ENCODE measurements around the gene MCTP2.

The MCTP2 gene

GRCh38 chr15:94494732-94495131 is 263.4 kb downstream of the MCTP2 start:
- no peak for DNase-seq (ENCODE audit: low spot score)
- TF ChIP-seq, protein P1, sequence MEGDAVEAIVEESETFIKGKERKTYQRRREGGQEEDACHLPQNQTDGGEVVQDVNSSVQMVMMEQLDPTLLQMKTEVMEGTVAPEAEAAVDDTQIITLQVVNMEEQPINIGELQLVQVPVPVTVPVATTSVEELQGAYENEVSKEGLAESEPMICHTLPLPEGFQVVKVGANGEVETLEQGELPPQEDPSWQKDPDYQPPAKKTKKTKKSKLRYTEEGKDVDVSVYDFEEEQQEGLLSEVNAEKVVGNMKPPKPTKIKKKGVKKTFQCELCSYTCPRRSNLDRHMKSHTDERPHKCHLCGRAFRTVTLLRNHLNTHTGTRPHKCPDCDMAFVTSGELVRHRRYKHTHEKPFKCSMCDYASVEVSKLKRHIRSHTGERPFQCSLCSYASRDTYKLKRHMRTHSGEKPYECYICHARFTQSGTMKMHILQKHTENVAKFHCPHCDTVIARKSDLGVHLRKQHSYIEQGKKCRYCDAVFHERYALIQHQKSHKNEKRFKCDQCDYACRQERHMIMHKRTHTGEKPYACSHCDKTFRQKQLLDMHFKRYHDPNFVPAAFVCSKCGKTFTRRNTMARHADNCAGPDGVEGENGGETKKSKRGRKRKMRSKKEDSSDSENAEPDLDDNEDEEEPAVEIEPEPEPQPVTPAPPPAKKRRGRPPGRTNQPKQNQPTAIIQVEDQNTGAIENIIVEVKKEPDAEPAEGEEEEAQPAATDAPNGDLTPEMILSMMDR (IDR thresholded peaks at IDR 0.05; ENCODE audit: extremely low read depth, missing control alignments): no peak

DNA sequence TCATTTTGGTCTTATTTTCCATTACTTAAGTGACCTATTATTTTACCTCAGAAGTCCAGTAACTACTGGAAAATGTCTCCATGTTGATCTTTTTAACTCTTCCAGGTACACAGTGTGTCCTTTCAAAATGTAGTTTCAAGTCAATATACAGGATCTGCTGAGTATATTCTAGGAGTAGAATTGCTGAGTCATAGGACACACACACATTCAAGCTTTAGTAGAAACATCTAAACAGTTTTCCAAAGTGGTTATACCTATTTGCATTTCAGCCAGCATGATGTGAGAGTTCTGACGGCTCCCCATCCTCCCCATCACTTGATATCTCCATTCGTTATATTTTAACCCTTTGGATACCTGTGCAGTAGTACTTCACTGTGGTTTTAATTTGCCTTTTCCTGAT is 271.9 kb downstream of the MCTP2 start:
- TF ChIP-seq, protein P1 (IDR thresholded peaks at IDR 0.05; ENCODE audit: extremely low read depth, missing control alignments): no peak
- DNase-seq (ENCODE audit: low spot score): no peak

GRCh38 chr15:94509259-94509658 is 277.9 kb downstream of the MCTP2 start:
- TF ChIP-seq, protein P1 (IDR thresholded peaks at IDR 0.05; ENCODE audit: extremely low read depth, missing control alignments): no peak
- no peak for DNase-seq (ENCODE audit: low spot score)

GRCh38 chr15:94522125-94522524 is 290.8 kb downstream of the MCTP2 start:
- TF ChIP-seq, protein P1 (IDR thresholded peaks at IDR 0.05; ENCODE audit: extremely low read depth, missing control alignments): no peak
- no peak for DNase-seq (ENCODE audit: low spot score)

DNA sequence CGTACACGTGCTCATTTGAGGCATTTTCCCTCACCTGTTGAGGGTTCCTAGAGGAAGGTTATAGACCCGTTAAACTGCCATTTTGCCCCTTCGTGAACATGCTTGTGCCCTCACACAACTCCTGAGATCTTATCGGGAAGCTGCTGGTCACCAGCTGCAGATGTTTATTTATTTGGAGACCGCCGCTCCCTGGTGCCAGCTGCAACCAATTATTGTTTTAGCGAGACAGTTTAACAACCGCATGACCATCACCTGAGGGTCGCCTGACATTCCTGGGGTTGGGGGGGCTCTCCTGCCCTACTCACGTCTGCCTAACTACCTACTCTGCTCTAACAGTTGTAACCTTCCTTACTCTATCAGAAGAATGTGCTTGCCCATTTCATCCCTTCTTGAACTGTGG is 292.5 kb downstream of the MCTP2 start:
- DNase-seq (ENCODE audit: low spot score): no peak
- TF ChIP-seq, protein P1 (IDR thresholded peaks at IDR 0.05; ENCODE audit: extremely low read depth, missing control alignments): no peak

DNA sequence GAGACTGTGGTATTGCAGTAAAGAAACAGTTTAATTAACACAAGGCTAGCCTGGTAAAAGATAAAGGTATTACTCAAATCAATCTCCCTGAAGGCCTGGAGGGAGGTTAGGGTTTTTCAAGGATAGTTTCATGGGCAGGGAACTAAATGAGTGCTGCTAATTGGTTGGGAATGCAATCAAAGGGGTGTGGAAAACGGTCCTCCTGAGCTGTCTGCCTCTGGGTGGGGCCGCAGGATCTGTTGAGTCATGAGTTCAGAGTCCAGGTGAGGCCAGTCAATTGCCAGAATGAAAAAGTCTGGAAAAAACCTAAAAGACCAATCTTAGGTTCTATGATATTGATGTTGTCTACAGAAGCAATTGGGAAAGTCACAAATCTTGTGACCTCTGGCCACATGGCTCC is 293.2 kb downstream of the MCTP2 start:
- no peak for DNase-seq (ENCODE audit: low spot score)
- TF ChIP-seq, protein P1 (IDR thresholded peaks at IDR 0.05; ENCODE audit: extremely low read depth, missing control alignments): no peak

GRCh38 chr15:94526071-94526689 is 294.8 kb downstream of the MCTP2 start:
- no peak for DNase-seq (ENCODE audit: low spot score)
- TF ChIP-seq, protein P1 (IDR thresholded peaks at IDR 0.05; ENCODE audit: extremely low read depth, missing control alignments): no peak
